Activated CD4-positive, alpha-beta T cell treated with anti-CD3 and anti-CD28 coated beads, Interleukin-2, amount 10 ng/mL, durations not matched to agents 7 days and 5 days (primary cell): Measurements from ENCODE around the gene ATP13A1. TPM values are rescaled to one million over a fixed set of nuclear protein-coding genes. Genes with fewer than 3 reads are reported as not detected.
A peak's percentile ranks its signal among the peaks of the same experiment; 100 is the strongest.
"Not testable (repeated sequence)": the region's sequence is repeated elsewhere in the genome, so short reads cannot be mapped to it uniquely, and the experiment has no call there.

Experiments used
- CTCF ChIA-PET: fragments of 350-600 bp; sonication (Branson Sonifier 250); formaldehyde crosslinking; loops from one replicate; lab custom pipeline; 2021; ENCODE audit warnings: antibody characterized with exemption; lab: Charles Lee
- POLR2A ChIA-PET: fragments of 350-600 bp; sonication (Branson Sonifier 250); formaldehyde crosslinking; loops from one replicate; lab custom pipeline; 2021; ENCODE audit warnings: antibody characterized with exemption; lab: Charles Lee
- DNase-seq: peaks from one replicate; pipeline ENCODE4 v3.0.0-alpha.2; 2020
- H3K27ac Mint-ChIP-seq: one replicate; pipeline ENCODE4 v1.8.0; 2021; ENCODE audit warnings: mild to moderate bottlenecking, moderate library complexity, mixed read lengths
- H3K27me3 Mint-ChIP-seq: one replicate; pipeline ENCODE4 v1.8.0; 2021; ENCODE audit warnings: mixed read lengths
- H3K36me3 Mint-ChIP-seq: one replicate; pipeline ENCODE4 v1.8.0; 2021; ENCODE audit warnings: low read depth, mixed read lengths
- H3K4me1 Mint-ChIP-seq: one replicate; pipeline ENCODE4 v1.8.0; 2021; ENCODE audit warnings: mixed read lengths
- H3K4me3 Mint-ChIP-seq: one replicate; pipeline ENCODE4 v1.8.0; 2021; ENCODE audit warnings: mild to moderate bottlenecking, moderate library complexity, mixed read lengths
- H3K9me3 Mint-ChIP-seq: one replicate; pipeline ENCODE4 v1.8.0; 2021; ENCODE audit warnings: mixed read lengths
- total RNA-seq, 2 experiments: library from RNA; stranded (reverse); gene quantifications; one replicate each; pipeline ENCODE4 v1.2.3, GENCODE V29; 2021

The ATP13A1 gene
- total RNA-seq, 2 experiments from 2014 or later: 90.1 to 105 TPM

- ChIA-PET CTCF (no interaction called here), POLR2A (no interaction called here)
- DNase-seq: no peak
- Mint-ChIP-seq H3K27me3 (no peaks in the 10 kb centered on the region), H3K9me3 (peaks cover 7% of the 10 kb centered on the region), H3K4me3 (no peak overlapping the region), H3K27ac (peak overlapping the region; percentile 80), H3K4me1 (peaks cover 72% of the 10 kb centered on the region), H3K36me3 (peaks cover 39% of the 10 kb centered on the region)
Measured at GRCh38 chr19:19600793-19601330, 62.6 kb downstream of the ATP13A1 start.

DNA sequence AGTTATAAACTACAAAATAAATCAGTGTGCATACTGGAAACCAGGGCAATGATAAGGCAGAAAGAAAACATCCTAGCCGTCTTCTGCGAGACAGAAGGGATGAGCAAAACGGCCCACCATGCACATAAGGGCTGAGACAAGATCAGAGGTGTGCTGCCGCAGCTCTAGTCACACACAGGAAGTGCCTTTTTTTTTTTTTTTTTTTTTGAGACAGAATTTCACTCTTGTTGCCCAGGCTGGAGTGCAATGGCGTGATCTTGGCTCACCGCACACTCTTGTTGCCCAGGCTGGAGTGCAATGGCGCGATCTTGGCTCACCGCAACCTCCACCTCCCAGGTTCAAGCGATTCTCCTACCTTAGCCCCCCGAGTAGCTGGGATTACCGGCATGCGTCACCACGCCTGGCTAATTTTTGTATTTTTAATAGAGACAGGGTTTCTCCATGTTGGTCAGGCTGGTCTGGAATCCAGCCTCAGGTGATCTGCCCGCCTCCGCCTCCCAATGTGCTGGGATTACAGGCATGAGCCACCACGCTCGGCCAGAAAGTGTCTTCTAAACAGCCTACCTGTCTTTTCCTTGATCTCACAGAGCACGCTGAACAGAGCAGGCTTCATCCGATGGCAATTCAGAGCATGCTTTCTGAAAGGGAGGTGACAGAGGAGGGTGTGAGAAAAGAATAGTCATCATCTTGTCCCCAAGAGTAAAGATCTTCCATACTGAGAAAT, 64.6 kb downstream of the ATP13A1 start:
- H3K27ac Mint-ChIP-seq: peak overlapping the region; percentile 96
- H3K9me3 Mint-ChIP-seq, POLR2A ChIA-PET, H3K27me3 Mint-ChIP-seq: not testable (repeated sequence)
- H3K4me3 Mint-ChIP-seq: peak overlapping the region; percentile 43
- peaks cover 52% of the 10 kb centered on the region for H3K36me3 Mint-ChIP-seq
- peaks cover 82% of the 10 kb centered on the region for H3K4me1 Mint-ChIP-seq
- DNase-seq: peak; percentile 77
- CTCF ChIA-PET: interaction anchor here (0.6 to 1.2 kb wide), 3 partner anchors 19 to 45 kb away, joined by 3 read pairs; partner anchors contain the start of gene GMIP

DNA sequence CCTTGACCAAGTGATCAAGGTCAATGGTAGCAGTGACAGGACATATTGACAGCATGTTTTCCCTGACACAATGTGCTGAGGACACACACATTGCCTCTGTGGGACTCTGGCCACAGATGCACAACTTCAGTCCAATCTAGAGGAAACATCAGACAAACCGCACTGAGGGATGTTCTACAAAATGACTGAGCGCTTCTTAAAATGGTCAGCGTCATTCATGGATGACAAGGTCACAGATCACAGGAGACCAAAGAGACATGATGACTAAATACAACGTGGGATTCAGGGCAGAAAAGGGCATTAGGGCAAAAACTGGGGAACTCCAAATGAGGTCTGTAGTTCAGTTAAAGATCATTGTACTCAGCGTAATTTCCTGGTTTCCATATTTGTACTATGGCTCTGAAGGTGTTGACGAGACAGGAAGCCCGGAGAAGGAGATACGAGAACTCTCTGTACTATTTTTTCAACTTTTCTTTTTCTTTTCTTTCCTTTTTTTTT, 65.6 kb downstream of the ATP13A1 start:
- H3K4me1 Mint-ChIP-seq: peaks cover 81% of the 10 kb centered on the region
- peak; percentile 73 for DNase-seq
- POLR2A ChIA-PET: interaction anchor here (0.6 kb wide), 1 partner anchor 42 kb away, joined by 3 read pairs; no protein-coding TSS in a partner anchor
- H3K9me3 Mint-ChIP-seq: peaks cover 7% of the 10 kb centered on the region
- peaks cover 54% of the 10 kb centered on the region for H3K36me3 Mint-ChIP-seq
- peak overlapping the region; percentile 43 for H3K4me3 Mint-ChIP-seq
- H3K27ac Mint-ChIP-seq: peak overlapping the region; percentile 96
- H3K27me3 Mint-ChIP-seq: no peaks in the 10 kb centered on the region
- CTCF ChIA-PET: interaction anchor here (1.2 kb wide), 2 partner anchors 10 to 46 kb away, joined by 3 read pairs; partner anchors contain the start of gene GMIP

Other genes starting within 250 kb of the ATP13A1 start
- 1 to 10 TPM; 3.7 to 4.4 TPM for gene TSSK6, start 148.1 kb downstream of the ATP13A1 start, total RNA-seq
- 100 to 1,000 TPM; 314 to 363 TPM for gene NDUFA13, start 147.5 kb downstream of the ATP13A1 start, total RNA-seq
- 10 to 100 TPM; 12.8 to 13.2 TPM for gene YJEFN3, start 134.8 kb downstream of the ATP13A1 start, total RNA-seq
- under 1 TPM in 1 of 2 experiments, not detected in 1; 0.25 TPM for gene CILP2, start 125.4 kb downstream of the ATP13A1 start, total RNA-seq
- 10 to 100 TPM; 34.4 to 38.4 TPM for gene PBX4, start 45.0 kb downstream of the ATP13A1 start, total RNA-seq
- gene LPAR2, start 35.5 kb downstream of the ATP13A1 start, total RNA-seq: 10 to 100 TPM; 54.1 to 59.4 TPM
- gene GMIP, start 20.0 kb downstream of the ATP13A1 start, total RNA-seq: 100 to 1,000 TPM; 101 to 111 TPM
- 10 to 100 TPM; 96.3 to 97.2 TPM for gene ZNF101, start 5.2 kb upstream of the ATP13A1 start, total RNA-seq
- gene ZNF14, start 69.4 kb upstream of the ATP13A1 start, total RNA-seq: 1 to 10 TPM; 7.9 to 8.9 TPM
- gene ZNF506, start 158.1 kb upstream of the ATP13A1 start, total RNA-seq: 10 to 100 TPM; 23.0 to 26.7 TPM
- 10 to 100 TPM; 19.8 to 22.5 TPM for gene ZNF253, start 202.2 kb upstream of the ATP13A1 start, total RNA-seq
- gene ZNF93, start 237.3 kb upstream of the ATP13A1 start, total RNA-seq: 10 to 100 TPM; 14.7 to 15.8 TPM